HUES6 (cell line): ENCODE results near the gene GRIA1.

Experiments used
- H3K27ac ChIP-seq: 2 replicates; pipeline ENCODE4 v1.7.0; 2013; ENCODE audit warnings: low read depth, mild to moderate bottlenecking, low read length, inconsistent platforms
- H3K27me3 ChIP-seq: 2 replicates; pipeline ENCODE4 v1.6.1; 2013; ENCODE audit warnings: low read length; ENCODE audit not compliant: control insufficient read depth, insufficient read depth
- H3K36me3 ChIP-seq: 2 replicates; pipeline ENCODE4 v1.6.1; 2013; ENCODE audit warnings: low read length; ENCODE audit not compliant: control insufficient read depth, insufficient read depth
- H3K4me1 ChIP-seq: 2 replicates; pipeline ENCODE4 v1.6.1; 2013; ENCODE audit warnings: low read length; ENCODE audit not compliant: control insufficient read depth, insufficient read depth
- H3K4me3 ChIP-seq: 2 replicates; pipeline ENCODE4 v1.5.1; 2013; ENCODE audit warnings: low read depth, low read length
- H3K9ac ChIP-seq: one replicate; pipeline ENCODE4 v1.6.1; 2013; ENCODE audit warnings: mild to moderate bottlenecking, low read length
- H3K9me3 ChIP-seq: 2 replicates; pipeline ENCODE4 v1.6.1; 2013; ENCODE audit warnings: low read depth, low read length; ENCODE audit not compliant: control insufficient read depth, insufficient read depth

Gene GRIA1

GRCh38 chr5:153496835-153497234 is 6.4 kb downstream of the GRIA1 start:
- Histone ChIP-seq H3K36me3 (no peaks in the 10 kb centered on the region), H3K27ac (no peak overlapping the region), H3K9me3 (no peaks in the 10 kb centered on the region), H3K4me3 (no peak overlapping the region), H3K4me1 (peaks cover 3% of the 10 kb centered on the region; the same call in 1 of the 2 replicates), H3K9ac (no peak overlapping the region), H3K27me3 (peaks cover 5% of the 10 kb centered on the region)

DNA sequence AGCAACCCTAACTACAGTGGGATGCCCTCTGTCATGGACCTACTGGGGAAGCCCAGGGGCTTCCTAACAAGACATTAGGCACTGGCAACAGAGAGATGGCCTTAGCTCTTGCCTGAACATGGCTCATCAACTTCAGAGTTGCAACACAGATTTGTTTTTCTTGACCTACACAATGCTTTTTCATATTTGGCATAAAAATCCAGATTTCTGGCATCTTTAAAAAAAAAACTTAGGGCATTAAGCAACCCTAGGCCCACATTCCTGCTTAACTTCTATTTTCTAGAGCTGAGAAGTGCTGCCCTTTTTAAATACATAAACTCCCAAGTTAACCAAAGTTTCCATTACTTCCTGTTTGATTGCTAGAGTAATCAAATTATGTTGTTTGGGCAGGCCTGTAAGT is 8.0 kb downstream of the GRIA1 start:
- H3K27me3 ChIP-seq, result no peaks in the 10 kb centered on the region
- H3K9me3 ChIP-seq, result no peaks in the 10 kb centered on the region
- H3K27ac ChIP-seq, result no peak overlapping the region
- no peaks in the 10 kb centered on the region for H3K36me3 ChIP-seq
- H3K4me1 ChIP-seq, result no peaks in the 10 kb centered on the region
- H3K4me3 ChIP-seq, result no peak overlapping the region
- no peak overlapping the region for H3K9ac ChIP-seq

- Histone ChIP-seq H3K4me3 (no peak overlapping the region), H3K27ac (no peak overlapping the region), H3K9ac (no peak overlapping the region), H3K36me3 (no peaks in the 10 kb centered on the region), H3K9me3 (no peaks in the 10 kb centered on the region), H3K27me3 (no peaks in the 10 kb centered on the region), H3K4me1 (no peaks in the 10 kb centered on the region)
Observed at GRCh38 chr5:153500178-153500577, 9.7 kb downstream of the GRIA1 start.

DNA sequence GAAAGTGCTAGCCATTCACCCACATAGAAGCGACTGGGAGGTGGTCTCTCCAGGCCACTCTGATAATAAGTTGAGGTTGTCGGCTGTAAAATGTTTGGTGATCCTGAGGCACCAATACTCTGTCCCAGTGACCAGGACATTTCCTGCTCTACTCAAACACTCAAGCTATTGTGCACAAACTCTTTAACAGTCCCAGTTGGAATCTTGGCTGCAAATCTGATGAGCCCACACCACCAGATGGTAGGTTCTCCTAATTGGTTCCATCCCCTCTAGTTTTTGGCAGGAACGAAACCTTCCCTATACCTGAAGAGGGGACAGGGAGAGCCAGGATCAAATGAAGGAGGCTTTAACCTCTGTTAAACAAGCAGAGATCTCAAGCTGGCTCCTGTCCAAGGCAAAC is 14.3 kb downstream of the GRIA1 start:
- no peaks in the 10 kb centered on the region for H3K27me3 ChIP-seq
- H3K27ac ChIP-seq, result no peak overlapping the region
- H3K4me1 ChIP-seq, result no peaks in the 10 kb centered on the region
- H3K9ac ChIP-seq, result no peak overlapping the region
- no peaks in the 10 kb centered on the region for H3K9me3 ChIP-seq
- no peak overlapping the region for H3K4me3 ChIP-seq
- H3K36me3 ChIP-seq, result no peaks in the 10 kb centered on the region

GRCh38 chr5:153508700-153509099 is 18.2 kb downstream of the GRIA1 start:
- H3K27ac ChIP-seq, result no peak overlapping the region
- H3K4me1 ChIP-seq, result no peaks in the 10 kb centered on the region
- no peaks in the 10 kb centered on the region for H3K9me3 ChIP-seq
- H3K4me3 ChIP-seq, result no peak overlapping the region
- H3K9ac ChIP-seq, result no peak overlapping the region
- H3K27me3 ChIP-seq, result no peaks in the 10 kb centered on the region
- no peaks in the 10 kb centered on the region for H3K36me3 ChIP-seq

- Histone ChIP-seq H3K4me1 (no peaks in the 10 kb centered on the region), H3K9ac (no peak overlapping the region), H3K9me3 (peaks cover 3% of the 10 kb centered on the region; the same call in 1 of the 2 replicates), H3K4me3 (no peak overlapping the region), H3K27me3 (no peaks in the 10 kb centered on the region), H3K27ac (no peak overlapping the region), H3K36me3 (no peaks in the 10 kb centered on the region)
Observed at GRCh38 chr5:153511622-153512021, 21.2 kb downstream of the GRIA1 start.

DNA sequence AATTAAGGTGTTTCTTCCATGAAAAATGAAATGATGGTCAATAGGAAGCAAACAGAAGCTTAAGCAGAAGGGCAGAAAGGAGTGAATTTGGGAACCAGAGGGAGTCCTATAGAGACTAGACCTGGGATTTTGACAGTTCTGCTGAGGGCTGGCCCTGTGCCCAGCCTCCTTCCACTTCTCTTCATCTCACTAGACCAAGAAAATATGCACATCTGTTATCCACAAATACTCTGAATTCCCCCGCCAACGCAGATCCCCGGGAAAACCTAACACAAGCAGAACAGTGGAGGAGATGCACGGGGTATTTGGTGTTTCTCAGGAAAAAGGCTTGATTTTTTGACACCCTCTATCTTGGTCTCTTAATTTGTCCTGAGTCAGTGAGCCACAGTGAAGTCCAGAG is 22.7 kb downstream of the GRIA1 start:
- H3K27ac ChIP-seq, result no peak overlapping the region
- H3K36me3 ChIP-seq, result no peaks in the 10 kb centered on the region
- peaks cover 3% of the 10 kb centered on the region; the same call in 1 of the 2 replicates for H3K9me3 ChIP-seq
- H3K9ac ChIP-seq, result no peak overlapping the region
- H3K4me1 ChIP-seq, result peaks cover 10% of the 10 kb centered on the region
- H3K4me3 ChIP-seq, result no peak overlapping the region
- H3K27me3 ChIP-seq, result no peaks in the 10 kb centered on the region

GRCh38 chr5:153515301-153515700 is 24.8 kb downstream of the GRIA1 start:
- Histone ChIP-seq H3K4me3 (no peak overlapping the region), H3K27ac (no peak overlapping the region), H3K27me3 (no peaks in the 10 kb centered on the region), H3K4me1 (peaks cover 15% of the 10 kb centered on the region), H3K9ac (no peak overlapping the region), H3K9me3 (peaks cover 3% of the 10 kb centered on the region; the same call in 1 of the 2 replicates), H3K36me3 (no peaks in the 10 kb centered on the region)

- no peak overlapping the region for H3K27ac ChIP-seq
- peaks cover 3% of the 10 kb centered on the region; the same call in 1 of the 2 replicates for H3K9me3 ChIP-seq
Observed at GRCh38 chr5:153516504-153517240, 26.2 kb downstream of the GRIA1 start.

DNA sequence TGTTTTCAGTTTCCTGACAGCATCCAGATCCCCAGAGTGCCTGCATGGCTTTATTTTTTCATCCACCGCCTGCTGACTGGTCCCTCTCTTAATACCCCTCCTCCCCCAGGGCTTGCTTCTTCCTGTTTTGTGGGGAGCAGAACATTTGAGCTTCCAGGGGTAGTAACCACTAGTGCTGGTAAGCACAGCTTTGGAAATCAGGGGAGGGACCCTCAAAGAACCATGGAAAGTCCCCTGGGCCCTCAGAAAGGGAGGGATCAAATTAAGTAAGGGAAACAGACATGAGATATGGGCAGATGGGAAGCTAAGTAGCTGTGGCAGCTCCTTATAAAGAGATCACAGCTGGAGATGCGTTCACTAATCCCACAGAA is 26.8 kb downstream of the GRIA1 start:
- Histone ChIP-seq H3K27ac (no peak overlapping the region), H3K4me1 (peaks cover 26% of the 10 kb centered on the region), H3K36me3 (no peaks in the 10 kb centered on the region), H3K4me3 (no peak overlapping the region), H3K9ac (no peak overlapping the region), H3K9me3 (peaks cover 3% of the 10 kb centered on the region; the same call in 1 of the 2 replicates), H3K27me3 (no peaks in the 10 kb centered on the region)

More at GRCh38 chr5:153516504-153517240, 26.2 kb downstream of the GRIA1 start:
- Histone ChIP-seq H3K4me3 (no peak overlapping the region), H3K9ac (no peak overlapping the region), H3K4me1 (peaks cover 26% of the 10 kb centered on the region), H3K27me3 (no peaks in the 10 kb centered on the region), H3K36me3 (no peaks in the 10 kb centered on the region)

DNA sequence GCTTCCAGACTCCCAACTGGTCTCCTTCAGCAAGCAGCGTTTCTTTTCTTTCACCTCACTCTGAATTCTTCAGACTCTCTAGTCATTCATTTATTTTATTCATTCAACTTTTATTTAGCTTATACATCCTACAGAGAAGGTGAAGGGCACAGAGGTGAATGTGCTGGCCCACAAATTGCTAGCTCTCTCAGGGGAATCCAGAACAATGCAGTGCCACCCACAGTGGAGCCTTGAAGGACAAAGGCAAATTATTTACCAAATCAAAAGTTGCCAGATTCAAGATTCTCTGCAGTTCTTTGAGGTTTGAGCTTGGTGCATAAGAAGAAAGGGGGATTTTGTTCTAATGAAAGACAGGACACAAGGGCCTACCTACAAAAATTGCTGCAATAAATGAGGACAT is 29.7 kb downstream of the GRIA1 start:
- Histone ChIP-seq H3K27ac (no peak overlapping the region), H3K4me1 (peaks cover 26% of the 10 kb centered on the region), H3K9me3 (no peaks in the 10 kb centered on the region)

More for the DNA sequence above, 29.7 kb downstream of the GRIA1 start:
- H3K27me3 ChIP-seq, result no peaks in the 10 kb centered on the region
- H3K9ac ChIP-seq, result no peak overlapping the region
- no peaks in the 10 kb centered on the region for H3K36me3 ChIP-seq
- H3K4me3 ChIP-seq, result no peak overlapping the region
